Measurements from ENCODE around the gene HDAC1. TPM values are rescaled to one million over a fixed set of nuclear protein-coding genes. Genes with fewer than 3 reads are reported as not detected.

Gene HDAC1
- polyA plus RNA-seq, 3 donors from 2014 or later, result 151 to 195 (median 169) TPM

- Mint-ChIP-seq H3K4me1 (peaks cover 23 to 26% of the 10 kb centered on the region in 2 donors), H3K27ac (no peak overlapping the region), H3K27me3 (ENCODE audit: low read depth in 3 of 3) (peaks cover 1 to 7% (median 5%) of the 10 kb centered on the region in 3 donors), H3K4me3 (peak overlapping the region in 1 of 5 donors; percentile 21), H3K9me3 (no peaks in the 10 kb centered on the region), H3K36me3 (peaks cover 8 to 29% (median 13%) of the 10 kb centered on the region in 3 donors)
- DNase-seq, result no peak
Measured at GRCh38 chr1:32363713-32364112, 71.8 kb downstream of the HDAC1 start.

DNA sequence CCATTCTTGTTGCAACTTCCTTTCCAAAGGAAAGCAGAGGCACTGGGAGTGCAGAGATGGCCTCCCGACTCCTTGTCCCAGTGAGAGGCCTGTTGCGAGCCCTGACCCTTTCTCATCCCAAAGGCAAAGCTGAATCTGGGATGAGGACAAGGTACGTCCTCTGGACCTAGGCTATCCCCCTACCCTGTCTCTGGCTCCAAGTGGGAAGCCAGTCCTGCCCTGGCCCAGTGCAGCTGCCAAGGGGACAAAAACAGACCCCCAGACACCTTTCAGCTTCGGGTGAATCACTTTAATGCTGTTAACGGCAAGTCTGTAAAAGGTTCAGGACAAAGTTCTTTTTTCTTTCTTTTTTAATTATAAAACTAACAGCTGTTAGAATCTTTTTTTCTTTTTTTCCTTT, 73.0 kb downstream of the HDAC1 start:
- H3K27ac Mint-ChIP-seq, result no peak overlapping the region
- H3K36me3 Mint-ChIP-seq, result peaks cover 8 to 36% (median 17%) of the 10 kb centered on the region in 3 donors

GRCh38 chr1:32365445-32365844, 73.6 kb downstream of the HDAC1 start:
- Mint-ChIP-seq H3K36me3 (peaks cover 8 to 36% (median 17%) of the 10 kb centered on the region in 3 donors), H3K27ac (peak overlapping the region in 1 of 6 donors; percentile 65), H3K4me3 (no peak overlapping the region), H3K27me3 (ENCODE audit: low read depth in 3 of 3) (peaks cover 1 to 4% (median 4%) of the 10 kb centered on the region in 3 donors), H3K9me3 (no peaks in the 10 kb centered on the region), H3K4me1 (peaks cover 13 to 14% of the 10 kb centered on the region in 2 donors)
- DNase-seq, result no peak

More for the DNA sequence above, 73.0 kb downstream of the HDAC1 start:
- Mint-ChIP-seq H3K4me3 (no peak overlapping the region), H3K9me3 (no peaks in the 10 kb centered on the region), H3K27me3 (ENCODE audit: low read depth in 3 of 3) (peaks cover 1 to 5% (median 4%) of the 10 kb centered on the region in 3 donors), H3K4me1 (peaks cover 16 to 19% of the 10 kb centered on the region in 2 donors)
- DNase-seq, result no peak

- H3K27ac Mint-ChIP-seq, result no peak overlapping the region
Measured at GRCh38 chr1:32367912-32368635, 76.2 kb downstream of the HDAC1 start.

DNA sequence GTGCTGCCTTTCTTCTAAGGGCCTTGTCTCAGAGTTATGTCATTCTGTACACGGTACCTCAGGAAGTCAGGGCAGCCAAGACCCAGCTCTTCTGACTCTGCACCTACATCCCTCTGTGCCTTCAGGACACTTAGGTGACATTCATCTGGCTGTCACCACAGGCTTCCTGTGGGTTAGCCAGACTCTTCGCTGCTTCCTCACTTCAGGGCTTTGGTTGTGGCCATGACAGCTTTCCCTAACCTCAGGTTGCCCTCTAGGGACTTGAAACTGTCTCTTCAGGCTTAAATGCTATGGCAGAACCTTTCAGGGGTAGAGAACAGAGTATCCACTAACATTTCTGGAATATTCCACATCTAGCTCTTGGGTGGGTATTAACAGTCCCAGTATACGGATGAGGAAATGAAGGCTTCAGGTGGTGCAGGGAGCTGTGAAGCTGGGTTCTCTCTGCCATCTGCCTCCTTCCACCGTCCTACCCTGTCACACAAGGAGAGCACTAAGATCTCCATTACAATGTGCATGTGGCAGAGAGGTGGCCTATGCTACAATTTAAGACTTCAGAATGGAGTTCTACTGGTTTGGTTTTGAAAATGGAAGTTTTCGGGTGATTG, 80.4 kb downstream of the HDAC1 start:
- Mint-ChIP-seq H3K4me1 (peaks cover 15 to 21% of the 10 kb centered on the region in 2 donors), H3K9me3 (no peaks in the 10 kb centered on the region), H3K4me3 (no peak overlapping the region), H3K27ac (peak overlapping the region in 5 of 6 donors; percentile 54 to 85 (median 78)), H3K36me3 (peaks cover 8 to 38% (median 14%) of the 10 kb centered on the region in 3 donors), H3K27me3 (ENCODE audit: low read depth in 3 of 3) (peaks cover 0 to 2% (median 0%) of the 10 kb centered on the region in 3 donors)
- DNase-seq, result peak; percentile 54 to 65 (median 55)

More at GRCh38 chr1:32367912-32368635, 76.2 kb downstream of the HDAC1 start:
- H3K4me3 Mint-ChIP-seq, result no peak overlapping the region
- H3K9me3 Mint-ChIP-seq, result no peaks in the 10 kb centered on the region
- DNase-seq, result no peak
- H3K36me3 Mint-ChIP-seq, result peaks cover 13 to 44% (median 14%) of the 10 kb centered on the region in 3 donors
- peaks cover 15 to 17% of the 10 kb centered on the region in 2 donors for H3K4me1 Mint-ChIP-seq
- peaks cover 0 to 2% (median 0%) of the 10 kb centered on the region in 3 donors for H3K27me3 Mint-ChIP-seq (ENCODE audit: low read depth in 3 of 3)

DNA sequence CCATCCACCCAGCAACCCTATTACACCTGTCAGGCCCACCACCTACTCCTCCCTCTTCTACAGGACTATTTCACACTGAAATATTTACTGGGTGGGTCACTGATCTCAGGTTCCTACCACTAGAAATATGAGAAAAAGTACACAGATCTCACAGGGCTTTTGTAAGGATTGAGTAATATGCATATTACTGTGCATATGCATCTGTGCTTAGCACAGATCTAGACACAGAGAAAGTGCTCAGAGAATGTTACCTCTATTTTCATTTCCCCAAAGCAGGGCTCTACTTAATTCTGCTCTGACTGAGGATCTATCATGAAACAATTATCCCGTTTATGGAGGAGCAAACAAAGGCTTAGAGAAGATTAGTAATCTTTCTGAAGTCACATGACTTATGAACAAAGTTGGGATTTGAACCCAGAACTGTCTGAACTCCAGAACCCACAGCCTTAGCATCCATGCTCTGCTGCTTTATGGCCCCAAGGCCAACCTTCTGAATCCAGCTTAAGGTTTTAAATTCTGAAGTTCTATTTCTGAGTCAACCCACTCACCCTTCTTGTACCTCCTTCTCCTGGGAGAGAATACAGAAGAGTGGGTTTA, 82.2 kb downstream of the HDAC1 start:
- Mint-ChIP-seq H3K9me3 (no peaks in the 10 kb centered on the region), H3K36me3 (peaks cover 13 to 47% (median 23%) of the 10 kb centered on the region in 3 donors), H3K27me3 (ENCODE audit: low read depth in 3 of 3) (peaks cover 0 to 7% (median 1%) of the 10 kb centered on the region in 3 donors), H3K4me1 (peaks cover 15 to 21% of the 10 kb centered on the region in 2 donors), H3K27ac (no peak overlapping the region), H3K4me3 (no peak overlapping the region)
- DNase-seq, result no peak

- Mint-ChIP-seq H3K36me3 (peaks cover 21 to 54% (median 35%) of the 10 kb centered on the region in 3 donors), H3K27me3 (ENCODE audit: low read depth in 3 of 3) (peaks cover 2 to 7% (median 2%) of the 10 kb centered on the region in 3 donors), H3K9me3 (no peaks in the 10 kb centered on the region), H3K4me1 (peaks cover 15 to 21% of the 10 kb centered on the region in 2 donors), H3K4me3 (no peak overlapping the region), H3K27ac (no peak overlapping the region)
- no peak for DNase-seq
Measured at GRCh38 chr1:32376199-32376598, 84.3 kb downstream of the HDAC1 start.

DNA sequence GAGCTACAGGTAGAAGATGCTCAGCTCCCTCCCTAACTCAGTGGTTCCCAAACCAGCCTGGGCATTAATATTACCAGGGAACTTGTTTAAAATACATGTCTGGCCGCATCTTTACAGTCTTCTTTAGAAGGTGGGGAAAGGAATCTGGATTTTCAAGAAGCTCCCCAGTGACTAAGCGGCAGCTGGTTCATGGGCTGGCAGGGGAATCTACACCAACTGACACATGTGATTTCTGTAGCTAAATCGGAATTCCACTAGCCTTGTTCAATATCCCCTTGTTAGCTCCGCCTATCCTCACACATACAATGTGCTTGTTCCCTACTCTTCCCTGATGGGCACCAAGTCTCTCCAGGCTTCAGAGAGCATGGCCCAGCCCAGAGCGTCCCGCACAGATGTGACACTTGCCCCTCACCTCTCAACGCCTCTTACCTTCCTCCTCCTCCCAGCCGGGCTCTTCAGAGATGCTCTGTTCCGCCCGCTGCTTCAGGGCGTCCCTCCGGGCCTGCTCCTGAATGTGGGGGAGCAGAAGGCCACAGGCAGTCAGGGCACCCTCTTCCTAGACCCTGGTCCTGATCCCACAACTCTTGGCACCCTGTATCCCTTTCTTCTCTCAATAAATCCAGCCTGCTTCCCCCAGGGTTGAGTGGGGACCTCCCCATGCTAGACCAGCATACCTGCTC, 85.8 kb downstream of the HDAC1 start:
- Mint-ChIP-seq H3K4me1 (peaks cover 3 to 8% of the 10 kb centered on the region in 2 donors), H3K9me3 (no peaks in the 10 kb centered on the region), H3K27me3 (ENCODE audit: low read depth in 3 of 3) (peaks cover 2 to 4% (median 2%) of the 10 kb centered on the region in 3 donors), H3K4me3 (no peak overlapping the region), H3K36me3 (peaks cover 18 to 49% (median 26%) of the 10 kb centered on the region in 3 donors), H3K27ac (no peak overlapping the region)
- no peak for DNase-seq

GRCh38 chr1:32380057-32380456, 88.2 kb downstream of the HDAC1 start:
- no peak overlapping the region for H3K27ac Mint-ChIP-seq
- H3K9me3 Mint-ChIP-seq, result no peaks in the 10 kb centered on the region
- H3K4me1 Mint-ChIP-seq, result no peaks in the 10 kb centered on the region
- H3K27me3 Mint-ChIP-seq (ENCODE audit: low read depth in 3 of 3), result peaks cover 2 to 4% (median 4%) of the 10 kb centered on the region in 3 donors
- DNase-seq, result no peak
- peaks cover 21 to 47% (median 35%) of the 10 kb centered on the region in 3 donors for H3K36me3 Mint-ChIP-seq
- no peak overlapping the region for H3K4me3 Mint-ChIP-seq

Other genes with a start within 250 kb of the HDAC1 start
- 1 to 10 TPM in 2 of 3 donors, under 1 TPM in 1; 0.94 to 2.3 (median 2.0) TPM for gene TMEM39B, start 219.1 kb upstream of the HDAC1 start, polyA plus RNA-seq
- gene KPNA6, start 184.0 kb upstream of the HDAC1 start, polyA plus RNA-seq, result 10 to 100 TPM; 20.7 to 36.8 (median 21.2) TPM
- gene TXLNA, start 112.4 kb upstream of the HDAC1 start, polyA plus RNA-seq, result 10 to 100 TPM; 14.5 to 33.4 (median 18.5) TPM
- gene CCDC28B, start 91.5 kb upstream of the HDAC1 start, polyA plus RNA-seq, result 10 to 100 TPM; 61.2 to 67.1 (median 65.5) TPM
- under 1 TPM in 2 of 3 donors, not detected in 1; 0.29 to 0.85 TPM for gene IQCC, start 86.4 kb upstream of the HDAC1 start, polyA plus RNA-seq
- not detected for gene DCDC2B, start 83.0 kb upstream of the HDAC1 start, polyA plus RNA-seq
- gene TMEM234, start 69.7 kb upstream of the HDAC1 start, polyA plus RNA-seq, result 10 to 100 TPM in 1 of 3 donors, 1 to 10 TPM in 2; 6.7 to 14.3 (median 9.8) TPM
- 100 to 1,000 TPM; 189 to 313 (median 197) TPM for gene EIF3I, start 69.7 kb upstream of the HDAC1 start, polyA plus RNA-seq
- under 1 TPM in 2 of 3 donors, not detected in 1; 0.28 to 0.53 TPM for gene FAM167B, start 44.9 kb upstream of the HDAC1 start, polyA plus RNA-seq
- 1,000 to 10,000 TPM in 1 of 3 donors, 100 to 1,000 TPM in 2; 561 to 1,013 (median 704) TPM for gene LCK, start 40.8 kb upstream of the HDAC1 start, polyA plus RNA-seq
- gene MARCKSL1, start 44.1 kb downstream of the HDAC1 start, polyA plus RNA-seq, result 10 to 100 TPM; 20.5 to 46.9 (median 27.7) TPM
- gene FAM229A, start 70.4 kb downstream of the HDAC1 start, polyA plus RNA-seq, result under 1 TPM in 2 of 3 donors, not detected in 1; 0.09 to 0.17 TPM
- gene TSSK3, start 70.5 kb downstream of the HDAC1 start, polyA plus RNA-seq, result 1 to 10 TPM in 1 of 3 donors, not detected in 2; 2.7 TPM
- gene BSDC1, start 102.4 kb downstream of the HDAC1 start, polyA plus RNA-seq, result 10 to 100 TPM; 33.9 to 50.3 (median 37.4) TPM
- not detected for gene ZBTB8B, start 173.0 kb downstream of the HDAC1 start, polyA plus RNA-seq
- gene ZBTB8A, start 247.3 kb downstream of the HDAC1 start, polyA plus RNA-seq, result under 1 TPM in 1 of 3 donors, not detected in 2; 0.39 TPM